HG03378 (cell line): Measurements from ENCODE around the gene MCHR1.
"Not testable (repeated sequence)": the region's sequence is repeated elsewhere in the genome, so short reads cannot be mapped to it uniquely, and the experiment has no call there.

Experiments
- ATAC-seq: cut with Tn5 transposase; IDR thresholded peaks from one replicate; pipeline ENCODE4 v1.9.1; 2021; ENCODE audit warnings: mild to moderate bottlenecking, moderate library complexity; ENCODE audit not compliant: unreplicated experiment

MCHR1 gene

GRCh38 chr22:40687706-40688105 lies 8.4 kb downstream of the MCHR1 start:
- no peak for ATAC-seq

- ATAC-seq, result no peak
These were observed 11.1 kb downstream of the MCHR1 start for GRCh38 chr22:40690370-40690769.

GRCh38 chr22:40691532-40691931 lies 12.2 kb downstream of the MCHR1 start:
- no peak for ATAC-seq

GRCh38 chr22:40694411-40694810 lies 15.1 kb downstream of the MCHR1 start:
- no peak for ATAC-seq

- ATAC-seq, result no peak
These were observed 22.0 kb downstream of the MCHR1 start for GRCh38 chr22:40701274-40701673.

- ATAC-seq, result no peak
These were observed 23.9 kb downstream of the MCHR1 start for GRCh38 chr22:40703174-40703573.

GRCh38 chr22:40703736-40704135 lies 24.5 kb downstream of the MCHR1 start:
- no peak for ATAC-seq

- no peak for ATAC-seq
These were observed 26.8 kb downstream of the MCHR1 start for GRCh38 chr22:40705918-40706682.

- ATAC-seq, result no peak
These were observed 27.9 kb downstream of the MCHR1 start for GRCh38 chr22:40707154-40707553.

- no peak for ATAC-seq
These were observed 28.9 kb downstream of the MCHR1 start for GRCh38 chr22:40708177-40708576.

- no peak for ATAC-seq
These were observed 30.6 kb downstream of the MCHR1 start for GRCh38 chr22:40709752-40710413.

GRCh38 chr22:40712311-40712710 lies 33.0 kb downstream of the MCHR1 start:
- no peak for ATAC-seq

GRCh38 chr22:40714499-40715337 lies 35.4 kb downstream of the MCHR1 start:
- no peak for ATAC-seq

GRCh38 chr22:40716116-40716515 lies 36.8 kb downstream of the MCHR1 start:
- ATAC-seq, result no peak

GRCh38 chr22:40717657-40718056 lies 38.4 kb downstream of the MCHR1 start:
- not testable (repeated sequence) for ATAC-seq

GRCh38 chr22:40718250-40719204 lies 39.2 kb downstream of the MCHR1 start:
- no peak for ATAC-seq

GRCh38 chr22:40719599-40719998 lies 40.3 kb downstream of the MCHR1 start:
- no peak for ATAC-seq

- not testable (repeated sequence) for ATAC-seq
These were observed 40.9 kb downstream of the MCHR1 start for GRCh38 chr22:40720156-40720537.

- ATAC-seq, result no peak
These were observed 41.4 kb downstream of the MCHR1 start for GRCh38 chr22:40720538-40721256.

GRCh38 chr22:40721266-40721665 lies 42.0 kb downstream of the MCHR1 start:
- no peak for ATAC-seq
